H9 (cell line): ENCODE results near the gene MORC1. TPM values are rescaled to one million over a fixed set of nuclear protein-coding genes. Genes with fewer than 3 reads are reported as not detected.

ENCODE experiments used
- DNase-seq: peaks from one replicate; pipeline ENCODE4 v3.0.0-alpha.2; 2017
- H2AFZ ChIP-seq: one replicate; pipeline ENCODE4 v1.6.1; 2013; ENCODE audit warnings: mild to moderate bottlenecking, low read length, control low read depth, moderate library complexity
- H2AK5ac ChIP-seq: 2 replicates; pipeline ENCODE4 v1.6.1; 2013; ENCODE audit warnings: low read length, control low read depth, mixed read lengths; ENCODE audit not compliant: insufficient read length
- H2BK120ac ChIP-seq: one replicate; pipeline ENCODE4 v1.6.1; 2013; ENCODE audit warnings: low read depth, mild to moderate bottlenecking, low read length, control low read depth, inconsistent platforms; ENCODE audit not compliant: poor library complexity, severe bottlenecking
- H2BK12ac ChIP-seq: 2 replicates; pipeline ENCODE4 v1.6.1; 2013; ENCODE audit warnings: low read length, control low read depth, mixed read lengths, low read depth; ENCODE audit not compliant: insufficient read length
- H2BK15ac ChIP-seq: 2 replicates; pipeline ENCODE4 v1.6.1; 2013; ENCODE audit warnings: low read depth, low read length, control low read depth
- H2BK20ac ChIP-seq: one replicate; pipeline ENCODE4 v1.6.1; 2013; ENCODE audit warnings: low read depth, mild to moderate bottlenecking, low read length, control low read depth, inconsistent platforms; ENCODE audit not compliant: poor library complexity, severe bottlenecking
- H2BK5ac ChIP-seq: 2 replicates; pipeline ENCODE4 v1.6.1; 2013; ENCODE audit warnings: low read length, control low read depth, mixed read lengths; ENCODE audit not compliant: insufficient read length
- H3K14ac ChIP-seq: 2 replicates; pipeline ENCODE4 v1.6.1; 2013; ENCODE audit warnings: low read length, control low read depth; ENCODE audit not compliant: insufficient read depth
- H3K18ac ChIP-seq: 2 replicates; pipeline ENCODE4 v1.6.1; 2013; ENCODE audit warnings: low read depth, mild to moderate bottlenecking, mixed read lengths, low read length, control low read depth; ENCODE audit not compliant: insufficient read length
- H3K23ac ChIP-seq: 2 replicates; pipeline ENCODE4 v1.6.1; 2013; ENCODE audit warnings: low read length, control low read depth, mixed read lengths, low read depth; ENCODE audit not compliant: insufficient read length
- H3K23me2 ChIP-seq: 2 replicates; pipeline ENCODE4 v1.6.1; 2013; ENCODE audit warnings: low read depth, mild to moderate bottlenecking, mixed read lengths, low read length, control low read depth; ENCODE audit not compliant: insufficient read length, poor library complexity, severe bottlenecking
- H3K27ac ChIP-seq: 2 replicates; pipeline ENCODE4 v1.5.1; 2013; ENCODE audit warnings: low read length, control low read depth, mixed read lengths, low read depth; ENCODE audit not compliant: insufficient read length
- H3K27me3 ChIP-seq: 2 replicates; pipeline ENCODE4 v1.6.1; 2013; ENCODE audit warnings: low read length, control low read depth, inconsistent platforms; ENCODE audit not compliant: insufficient read depth
- H3K4ac ChIP-seq: 2 replicates; pipeline ENCODE4 v1.6.1; 2013; ENCODE audit warnings: low read depth, mild to moderate bottlenecking, control low read depth, inconsistent platforms, low read length, moderate library complexity
- H3K4me1 ChIP-seq: 2 replicates; pipeline ENCODE4 v1.6.1; 2013; ENCODE audit warnings: low read length, control low read depth, inconsistent platforms; ENCODE audit not compliant: insufficient read depth
- H3K4me2 ChIP-seq: 2 replicates; pipeline ENCODE4 v1.6.1; 2013; ENCODE audit warnings: low read length, control low read depth, mixed read lengths; ENCODE audit not compliant: insufficient read length, insufficient read depth
- H3K56ac ChIP-seq: 2 replicates; pipeline ENCODE4 v1.6.1; 2013; ENCODE audit warnings: low read depth, mild to moderate bottlenecking, mixed read lengths, low read length, control low read depth; ENCODE audit not compliant: insufficient read length
- H3K79me1 ChIP-seq: 2 replicates; pipeline ENCODE4 v1.6.1; 2013; ENCODE audit warnings: low read depth, mild to moderate bottlenecking, moderate library complexity, low read length, control low read depth, inconsistent platforms; ENCODE audit not compliant: insufficient read depth, poor library complexity, severe bottlenecking
- H3K79me2 ChIP-seq: 2 replicates; pipeline ENCODE4 v1.6.1; 2013; ENCODE audit warnings: low read length, control low read depth, inconsistent platforms; ENCODE audit not compliant: insufficient read depth
- H3K9ac ChIP-seq: 2 replicates; pipeline ENCODE4 v1.6.1; 2013; ENCODE audit warnings: low read length, control low read depth, mixed read lengths; ENCODE audit not compliant: insufficient read length; ENCODE audit errors: extremely low read depth
- H3K9me3 ChIP-seq: one replicate; pipeline ENCODE4 v1.6.1; 2013; ENCODE audit warnings: low read depth, low read length, inconsistent platforms; ENCODE audit not compliant: control insufficient read depth
- H3T11ph ChIP-seq: one replicate; pipeline ENCODE4 v1.6.1; 2013; ENCODE audit warnings: mild to moderate bottlenecking, low read length, control low read depth, inconsistent platforms
- H4K20me1 ChIP-seq: one replicate; pipeline ENCODE4 v1.6.1; 2013; ENCODE audit not compliant: control insufficient read depth, insufficient read length, insufficient read depth
- H4K5ac ChIP-seq: 2 replicates; pipeline ENCODE4 v1.6.1; 2013; ENCODE audit warnings: low read depth, mild to moderate bottlenecking, mixed read lengths, low read length, control low read depth; ENCODE audit not compliant: insufficient read length
- H4K8ac ChIP-seq: replicated peaks from 2 replicates; pipeline ENCODE4 v1.6.1; 2013; ENCODE audit warnings: low read length, control low read depth, mixed read lengths, low read depth; ENCODE audit not compliant: insufficient read length
- H4K91ac ChIP-seq: 2 replicates; pipeline ENCODE4 v1.6.1; 2013; ENCODE audit warnings: low read depth, mild to moderate bottlenecking, moderate library complexity, mixed read lengths, low read length, control low read depth; ENCODE audit not compliant: insufficient read length
- H3K27ac Mint-ChIP-seq, 3 experiments: 2 replicates in 2 of 3; 3 replicates in 1 of 3; pipeline ENCODE4 v1.8.0; 2020 to 2021; ENCODE audit warnings: mixed read lengths in 3 of 3, mild to moderate bottlenecking in 1 of 3, moderate library complexity in 1 of 3
- H3K27me3 Mint-ChIP-seq: 2 replicates; pipeline ENCODE4 v1.8.0; 2021; ENCODE audit warnings: low read depth, mild to moderate bottlenecking, moderate library complexity, mixed read lengths
- H3K36me3 Mint-ChIP-seq, 3 experiments: 2 replicates in 2 of 3; 3 replicates in 1 of 3; pipeline ENCODE4 v1.8.0; 2020 to 2021; ENCODE audit warnings: low read depth in 3 of 3, mixed read lengths in 3 of 3; ENCODE audit not compliant: insufficient read depth in 1 of 3
- H3K4me1 Mint-ChIP-seq, 2 experiments: 2 replicates each; pipeline ENCODE4 v1.8.0; 2020; ENCODE audit warnings: mixed read lengths in 2 of 2
- H3K4me3 Mint-ChIP-seq, 2 experiments: 2 replicates in 1 of 2; 3 replicates in 1 of 2; pipeline ENCODE4 v1.8.0; 2020 to 2021; ENCODE audit warnings: mild to moderate bottlenecking in 2 of 2, mixed read lengths in 2 of 2, moderate library complexity in 1 of 2
- H3K9me3 Mint-ChIP-seq, 2 experiments: 2 replicates in 1 of 2; 3 replicates in 1 of 2; pipeline ENCODE4 v1.8.0; 2020; ENCODE audit warnings: mild to moderate bottlenecking in 2 of 2, mixed read lengths in 2 of 2, moderate library complexity in 1 of 2
- WGBS: extraction: QIAGEN DNeasy Blood & Tissue Kit; methylation state at CpG from one replicate; pipeline ENCODE4 v1.1.7; 2013; ENCODE audit warnings: missing lambda C conversion rate, low lambda C conversion rate, mixed read lengths; ENCODE audit not compliant: insufficient read length; ENCODE audit errors: extremely low coverage; 5-methylcytosine and 5-hydroxymethylcytosine counted together
- total RNA-seq: library from RNA; stranded (reverse); gene quantifications from 2 replicates; pipeline ENCODE4 v1.2.1, GENCODE V29; 2021
- TF ChIP-seq, protein P1 (sequence below): fragments of 200-600 bp; sonication (generic); conservative IDR thresholded peaks from 3 replicates; pipeline ENCODE4 v1.8.0; 2021; ENCODE audit warnings: antibody characterized with exemption, mild to moderate bottlenecking

Gene MORC1
- total RNA-seq, 1 experiment from 2014 or later: not detected

DNA sequence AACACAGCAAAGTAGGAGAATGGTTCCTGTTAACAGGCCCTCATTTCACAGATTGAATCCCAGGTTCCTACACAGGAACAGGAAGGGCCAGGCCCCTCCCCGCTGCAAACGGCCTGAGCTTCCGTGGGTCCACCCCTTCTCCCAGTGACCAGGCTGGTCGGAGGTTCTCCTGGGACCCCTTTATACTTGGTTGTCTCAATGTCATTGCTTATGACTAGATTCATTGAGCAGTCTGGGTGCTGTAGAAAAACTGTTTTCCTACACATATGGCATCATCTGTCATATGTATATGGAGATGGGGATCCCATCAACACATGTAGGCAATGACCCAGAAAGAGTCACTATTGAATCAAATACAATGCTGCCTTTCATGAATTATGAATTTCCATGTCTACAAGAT, 22.4 kb upstream of the MORC1 start:
- TF ChIP-seq, protein P1, sequence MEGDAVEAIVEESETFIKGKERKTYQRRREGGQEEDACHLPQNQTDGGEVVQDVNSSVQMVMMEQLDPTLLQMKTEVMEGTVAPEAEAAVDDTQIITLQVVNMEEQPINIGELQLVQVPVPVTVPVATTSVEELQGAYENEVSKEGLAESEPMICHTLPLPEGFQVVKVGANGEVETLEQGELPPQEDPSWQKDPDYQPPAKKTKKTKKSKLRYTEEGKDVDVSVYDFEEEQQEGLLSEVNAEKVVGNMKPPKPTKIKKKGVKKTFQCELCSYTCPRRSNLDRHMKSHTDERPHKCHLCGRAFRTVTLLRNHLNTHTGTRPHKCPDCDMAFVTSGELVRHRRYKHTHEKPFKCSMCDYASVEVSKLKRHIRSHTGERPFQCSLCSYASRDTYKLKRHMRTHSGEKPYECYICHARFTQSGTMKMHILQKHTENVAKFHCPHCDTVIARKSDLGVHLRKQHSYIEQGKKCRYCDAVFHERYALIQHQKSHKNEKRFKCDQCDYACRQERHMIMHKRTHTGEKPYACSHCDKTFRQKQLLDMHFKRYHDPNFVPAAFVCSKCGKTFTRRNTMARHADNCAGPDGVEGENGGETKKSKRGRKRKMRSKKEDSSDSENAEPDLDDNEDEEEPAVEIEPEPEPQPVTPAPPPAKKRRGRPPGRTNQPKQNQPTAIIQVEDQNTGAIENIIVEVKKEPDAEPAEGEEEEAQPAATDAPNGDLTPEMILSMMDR: no peak
- Histone ChIP-seq H3K14ac (no peak overlapping the region), H3K4me2 (no peak overlapping the region), H3K9ac (no peak overlapping the region), H3K4ac (no peak overlapping the region), H3K18ac (no peak overlapping the region), H4K20me1 (no peaks in the 10 kb centered on the region), H3K27ac (no peak overlapping the region), H3K23ac (no peak overlapping the region), H2BK120ac (no peak overlapping the region), H3K9me3 (no peaks in the 10 kb centered on the region), H2BK20ac (no peak overlapping the region), H2AK5ac (no peak overlapping the region), H3K79me1 (no peaks in the 10 kb centered on the region), H2BK12ac (no peak overlapping the region), H2BK15ac (no peak overlapping the region), H3T11ph (no peak overlapping the region), H4K91ac (no peak overlapping the region), H3K23me2 (no peaks in the 10 kb centered on the region), H2BK5ac (no peak overlapping the region), H2AFZ (no peak overlapping the region), H3K79me2 (no peaks in the 10 kb centered on the region), H4K8ac (no peak overlapping the region), H3K56ac (no peak overlapping the region), H3K4me1 (no peaks in the 10 kb centered on the region; the same call in 1 of the 2 replicates), H4K5ac (no peak overlapping the region), H3K27me3 (no peaks in the 10 kb centered on the region)
- no peaks in the 10 kb centered on the region for H3K36me3 Mint-ChIP-seq
- no CpG with 5 or more reads among the region's 4 CpGs for WGBS
- H3K27ac Mint-ChIP-seq: 0 out of 7 replicates have a peak overlapping the region, but pooled peaks of 1 of the 3 experiments have one; percentile 15
- no peak for DNase-seq
- no peaks in the 10 kb centered on the region for H3K27me3 Mint-ChIP-seq
- no peaks in the 10 kb centered on the region for H3K9me3 Mint-ChIP-seq
- no peaks in the 10 kb centered on the region for H3K4me1 Mint-ChIP-seq
- no peak overlapping the region for H3K4me3 Mint-ChIP-seq
